Endothelial cell of hepatic sinusoid (primary cell): ENCODE results near the gene SLC10A3.

Experiments used
- in situ Hi-C: cut with HindIII; loops from 2 replicates; pipeline ENCODE4 v1.10.0; 2017; ENCODE audit warnings: low sequenced_read_pairs

SLC10A3 gene

DNA sequence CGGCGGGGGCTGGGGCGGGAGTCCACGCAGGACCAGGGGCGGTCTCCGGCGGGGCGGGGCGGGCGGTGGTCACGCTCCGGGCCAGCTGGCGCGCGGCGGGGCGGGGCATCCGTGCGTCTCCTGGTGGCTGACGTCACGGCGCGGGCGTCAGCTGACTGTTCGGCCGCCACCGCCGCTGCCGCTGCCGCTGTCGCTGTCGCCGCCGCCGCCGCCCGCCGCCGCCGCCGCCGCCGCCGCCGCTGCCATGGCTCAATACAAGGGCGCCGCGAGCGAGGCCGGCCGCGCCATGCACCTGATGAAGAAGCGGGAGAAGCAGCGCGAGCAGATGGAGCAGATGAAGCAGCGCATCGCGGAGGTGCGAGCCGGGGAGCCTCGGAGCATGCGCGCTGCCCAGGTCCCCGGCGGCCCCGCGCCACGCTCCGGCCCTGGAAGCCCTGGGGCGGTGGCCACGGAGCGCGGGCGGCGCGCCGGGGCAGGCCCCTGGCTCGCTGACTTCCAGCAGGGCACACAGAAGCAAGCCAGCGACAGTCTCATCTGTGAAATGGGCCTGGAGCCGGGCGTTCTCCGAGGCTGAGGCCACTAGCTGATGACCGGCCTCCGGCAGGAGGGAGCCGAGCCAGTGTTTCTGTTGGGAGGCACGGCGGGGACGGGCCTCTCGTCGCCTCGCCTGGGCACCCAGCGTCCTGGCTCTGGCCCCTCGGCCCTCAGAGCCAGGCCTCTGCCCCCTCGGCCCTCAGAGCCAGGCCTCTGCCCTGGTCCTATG is 46.3 kb downstream of the SLC10A3 start, which contains the start of gene FAM50A:
FAM50A (plus strand) TSS at position 150 of the 763 bp plus-strand sequence; CDS start at position 245, 95 bp downstream.
- in situ Hi-C loops, result loop anchor here (10.0 kb wide), 1 partner anchor 61 kb away; no protein-coding TSS in a partner anchor

DNA sequence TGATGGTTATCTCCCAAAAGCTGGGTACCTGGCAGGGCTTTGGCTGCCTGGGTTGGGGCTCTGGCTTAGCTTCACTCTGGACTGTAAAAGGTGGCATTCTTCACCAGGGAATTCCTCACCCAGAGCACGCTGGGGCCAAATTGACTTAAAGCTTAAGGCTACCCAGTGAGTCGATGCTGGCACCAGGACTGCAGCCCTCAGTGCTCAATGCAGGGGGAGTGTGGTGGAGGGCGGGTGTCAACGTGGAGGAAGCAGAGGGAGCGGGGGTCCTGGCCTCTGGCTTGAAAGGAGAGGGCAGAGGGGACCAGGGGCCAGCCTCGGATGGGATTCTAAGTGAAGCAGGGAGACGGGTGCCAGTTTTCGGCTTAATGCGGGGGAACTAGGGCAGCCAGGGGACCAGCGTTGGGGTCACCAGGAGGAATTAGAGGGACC is 46.9 kb downstream of the SLC10A3 start:
- in situ Hi-C loops, result loop anchor here (10.0 kb wide), 1 partner anchor 61 kb away; no protein-coding TSS in a partner anchor

GRCh38 chrX:154441984-154442707 is 48.3 kb downstream of the SLC10A3 start:
- in situ Hi-C loops, result loop anchor here (10.0 kb wide), 1 partner anchor 63 kb away; no protein-coding TSS in a partner anchor

GRCh38 chrX:154441564-154441963 is 48.9 kb downstream of the SLC10A3 start:
- in situ Hi-C loops, result loop anchor here (10.0 kb wide), 1 partner anchor 63 kb away; no protein-coding TSS in a partner anchor

DNA sequence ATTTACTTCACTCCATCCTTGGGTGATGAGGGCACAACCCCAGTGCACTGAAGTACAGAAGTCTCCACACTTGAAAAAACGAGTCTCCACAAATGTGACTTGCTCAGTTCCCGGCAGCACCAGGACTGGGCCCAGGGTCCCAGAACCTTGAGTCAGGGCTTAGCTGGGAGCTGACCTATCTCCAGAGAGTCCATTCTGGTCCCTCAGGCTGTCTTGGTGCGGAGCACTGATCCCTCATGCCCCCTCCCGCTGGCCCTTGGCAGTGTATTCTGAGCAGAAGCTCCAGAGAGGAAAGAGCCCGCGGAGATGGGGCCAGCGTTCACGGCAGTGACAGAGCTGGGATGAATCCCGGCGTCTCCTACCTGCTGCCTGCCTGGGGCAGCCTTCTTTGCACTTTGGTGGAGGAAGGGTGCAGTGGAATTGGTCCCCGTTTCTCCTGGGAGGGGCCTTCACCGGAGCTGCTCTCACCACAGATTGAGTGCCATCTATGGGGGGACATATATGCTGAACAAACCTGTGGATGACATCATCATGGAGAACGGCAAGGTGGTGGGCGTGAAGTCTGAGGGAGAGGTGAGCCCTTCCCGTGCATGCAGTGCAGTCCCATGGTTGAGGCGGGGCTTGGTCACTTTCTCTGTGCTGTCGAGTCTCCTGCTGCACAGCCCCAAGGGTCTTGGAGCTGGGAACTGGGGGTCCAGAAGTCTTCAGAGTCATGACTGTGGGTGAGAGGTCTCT is 49.6 kb downstream of the SLC10A3 start:
- in situ Hi-C loops, result loop anchor here (10.0 kb wide), 1 partner anchor 64 kb away; no protein-coding TSS in a partner anchor

DNA sequence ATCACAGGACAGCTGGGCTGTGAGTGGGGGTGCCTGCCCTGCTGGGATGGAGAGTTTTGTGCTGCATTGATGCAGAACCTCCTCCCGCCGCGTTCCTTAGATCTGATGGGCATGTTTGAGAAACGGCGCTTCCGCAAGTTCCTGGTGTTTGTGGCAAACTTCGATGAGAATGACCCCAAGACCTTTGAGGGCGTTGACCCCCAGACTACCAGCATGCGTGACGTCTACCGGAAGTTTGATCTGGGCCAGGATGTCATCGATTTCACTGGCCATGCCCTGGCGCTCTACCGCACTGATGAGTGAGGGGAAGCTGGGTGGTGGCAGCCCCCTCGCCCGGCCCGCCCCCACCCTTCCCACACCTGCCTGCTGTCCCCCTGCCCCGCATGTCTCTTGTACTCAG is 50.6 kb downstream of the SLC10A3 start:
- in situ Hi-C loops, result loop anchor here (10.0 kb wide), 1 partner anchor 65 kb away; no protein-coding TSS in a partner anchor

DNA sequence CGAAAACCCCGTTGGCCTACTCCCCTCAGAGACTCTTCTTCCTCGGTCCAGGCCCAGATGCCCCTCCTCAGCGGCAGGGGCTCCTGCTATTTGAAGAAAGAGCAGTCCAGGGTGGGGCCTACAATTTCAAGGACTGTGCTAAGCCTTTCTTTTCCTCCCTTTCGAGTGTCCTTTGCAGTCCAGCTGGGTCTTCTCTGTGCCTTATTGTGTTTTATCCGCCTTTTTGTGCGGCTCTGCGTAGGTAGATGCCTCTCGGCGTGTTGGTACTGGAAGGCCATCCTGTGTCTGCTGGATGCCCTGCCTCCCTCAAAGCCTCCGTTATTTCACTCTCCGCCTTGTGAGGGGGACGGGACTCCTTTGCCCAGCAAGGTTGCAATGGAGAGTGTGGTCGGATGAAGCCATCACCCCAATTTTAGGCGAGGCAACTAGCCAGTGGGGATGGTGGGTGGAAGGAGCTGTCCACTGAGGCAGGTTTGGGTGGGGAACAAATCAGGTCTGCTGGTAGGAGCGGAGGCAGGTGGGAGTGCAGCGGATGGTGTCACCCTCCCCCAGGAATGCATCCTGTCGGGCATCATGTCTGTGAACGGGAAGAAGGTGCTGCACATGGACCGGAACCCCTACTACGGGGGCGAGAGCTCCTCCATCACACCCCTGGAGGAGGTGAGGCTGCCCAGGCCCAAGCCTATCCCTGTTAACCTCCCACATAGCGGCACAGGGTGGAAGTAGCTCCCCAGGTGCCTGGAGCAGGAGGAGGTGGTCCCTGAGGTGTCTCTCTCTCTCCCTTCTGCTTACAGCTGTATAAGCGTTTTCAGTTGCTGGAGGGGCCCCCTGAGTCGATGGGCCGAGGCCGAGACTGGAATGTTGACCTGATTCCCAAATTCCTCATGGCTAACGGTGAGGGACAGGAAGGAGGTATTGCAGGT is 52.2 kb downstream of the SLC10A3 start:
- in situ Hi-C loops, result no loop called here
